ENCODE results near the gene PSMB2. TPM values are rescaled to one million over a fixed set of nuclear protein-coding genes. Genes with fewer than 3 reads are reported as not detected.
A peak's percentile ranks its signal among the peaks of the same experiment; 100 is the strongest.

The PSMB2 gene
- total and polyA plus RNA-seq, 2 donors from 2014 or later = 44.1 to 78.0 TPM

GRCh38 chr1:35556484-35557117, 84.7 kb downstream of the PSMB2 start:
- no peaks in the 10 kb centered on the region for H3K9me3 ChIP-seq (ENCODE audit: control insufficient read depth in 2 of 3, insufficient read depth in 1 of 3, low read length in 3 of 3)
- DNase-seq (no peak), FAIRE-seq (no peak)
- peaks cover 0 to 14% (median 3%) of the 10 kb centered on the region in 3 donors for H3K36me3 ChIP-seq (ENCODE audit: control insufficient read depth in 2 of 3, insufficient read depth in 3 of 3, low read length in 3 of 3)
- TF ChIP-seq CTCF (IDR thresholded peaks at IDR 0.05; ENCODE audit: borderline replicate concordance, extremely low read depth, insufficient read depth) = no peak
- peaks cover 0 to 19% (median 18%) of the 10 kb centered on the region in 3 donors for H3K4me1 ChIP-seq (ENCODE audit: control insufficient read depth in 2 of 3, insufficient read depth in 2 of 3, low read depth in 1 of 3, low read length in 3 of 3)
- peak overlapping the region; percentile 94 to 95 for H3K27ac ChIP-seq (ENCODE audit: low read depth in 2 of 2, low read length in 2 of 2)
- H3K27me3 ChIP-seq (ENCODE audit: control insufficient read depth, insufficient read depth, low read length) = no peaks in the 10 kb centered on the region
- intact Hi-C loops (cut with DNase I) = no loop called here
- H3K4me3 ChIP-seq (ENCODE audit: low read length in 3 of 3) = peak overlapping the region; percentile 59 to 92 (median 64)
- peak overlapping the region; percentile 35 to 84 (median 54) for H3K9ac ChIP-seq (ENCODE audit: low read length in 3 of 3)

GRCh38 chr1:35555601-35556477, 85.5 kb downstream of the PSMB2 start:
- Histone ChIP-seq H3K36me3 (ENCODE audit: control insufficient read depth in 2 of 3, insufficient read depth in 3 of 3, low read length in 3 of 3) (peaks cover 0 to 14% (median 3%) of the 10 kb centered on the region in 3 donors), H3K9ac (ENCODE audit: low read length in 3 of 3) (peak overlapping the region in 1 of 3 donors; percentile 84), H3K27me3 (ENCODE audit: control insufficient read depth, insufficient read depth, low read length) (no peaks in the 10 kb centered on the region), H3K4me1 (ENCODE audit: control insufficient read depth in 2 of 3, insufficient read depth in 2 of 3, low read depth in 1 of 3, low read length in 3 of 3) (peaks cover 0 to 19% (median 13%) of the 10 kb centered on the region in 3 donors), H3K9me3 (ENCODE audit: control insufficient read depth in 2 of 3, insufficient read depth in 1 of 3, low read length in 3 of 3) (no peaks in the 10 kb centered on the region), H3K4me3 (ENCODE audit: low read length in 3 of 3) (peak overlapping the region in 2 of 3 donors; percentile 64 to 92), H3K27ac (ENCODE audit: low read depth in 2 of 2, low read length in 2 of 2) (no peak overlapping the region)
- FAIRE-seq = no peak
- intact Hi-C loops (cut with DNase I) = no loop called here
- no peak for TF ChIP-seq CTCF (IDR thresholded peaks at IDR 0.05; ENCODE audit: borderline replicate concordance, extremely low read depth, insufficient read depth)
- no peak for DNase-seq

- no peak overlapping the region for H3K27ac ChIP-seq (ENCODE audit: low read depth in 2 of 2, low read length in 2 of 2)
- TF ChIP-seq CTCF (IDR thresholded peaks at IDR 0.05; ENCODE audit: borderline replicate concordance, extremely low read depth, insufficient read depth) = no peak
- DNase-seq = no peak
- intact Hi-C loops (cut with DNase I) = no loop called here
- H3K27me3 ChIP-seq (ENCODE audit: control insufficient read depth, insufficient read depth, low read length) = no peaks in the 10 kb centered on the region
- FAIRE-seq = no peak
- peaks cover 0 to 19% (median 13%) of the 10 kb centered on the region in 3 donors for H3K4me1 ChIP-seq (ENCODE audit: control insufficient read depth in 2 of 3, insufficient read depth in 2 of 3, low read depth in 1 of 3, low read length in 3 of 3)
- H3K4me3 ChIP-seq (ENCODE audit: low read length in 3 of 3) = no peak overlapping the region
- H3K36me3 ChIP-seq (ENCODE audit: control insufficient read depth in 2 of 3, insufficient read depth in 3 of 3, low read length in 3 of 3) = peaks cover 0 to 14% (median 3%) of the 10 kb centered on the region in 3 donors
- H3K9ac ChIP-seq (ENCODE audit: low read length in 3 of 3) = no peak overlapping the region
- H3K9me3 ChIP-seq (ENCODE audit: control insufficient read depth in 2 of 3, insufficient read depth in 1 of 3, low read length in 3 of 3) = no peaks in the 10 kb centered on the region
These were observed 86.1 kb downstream of the PSMB2 start for GRCh38 chr1:35555212-35555584.
